Vagina (tissue), 2 donors: Measurements from ENCODE around the gene FRK.

Experiments
- POLR2A ChIP-seq, 2 donors: fragments of 450-650 bp; IDR thresholded peaks; one replicate each; pipeline ENCODE4 v1.6.1; 2017; ENCODE audit warnings: antibody characterized with exemption in 2 of 2, mild to moderate bottlenecking in 2 of 2, moderate library complexity in 2 of 2
- TF ChIP-seq, protein P1 (sequence below), 3 experiments: fragments of 450-650 bp in 2 of 3; fragments of 200-600 bp in 1 of 3; sonication (generic) in 1 of 3; IDR thresholded peaks; one replicate each; pipeline ENCODE4 v1.5.1; 2017 to 2019; ENCODE audit warnings: antibody characterized with exemption in 3 of 3, mild to moderate bottlenecking in 2 of 3, moderate library complexity in 2 of 3

DNA sequence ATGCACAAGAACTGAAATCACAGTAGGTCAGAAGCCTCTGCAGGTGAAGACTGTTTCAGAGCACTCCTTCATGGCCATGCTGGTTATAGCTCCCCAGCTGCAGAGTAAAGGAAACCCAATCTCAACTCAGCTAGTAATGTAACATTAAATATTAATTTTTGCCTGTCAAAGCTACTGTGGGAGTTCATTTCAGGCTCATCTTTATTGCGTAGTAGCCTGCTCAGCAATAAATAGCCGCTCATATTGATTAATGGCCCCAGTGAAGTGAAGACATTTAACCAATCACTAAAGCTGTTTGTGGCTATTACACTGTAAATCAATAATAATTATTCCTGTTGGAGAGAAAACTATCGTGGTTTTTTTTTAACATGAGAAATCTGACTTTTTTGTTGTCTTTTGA is 101.7 kb downstream of the FRK start:
- TF ChIP-seq, protein P1, sequence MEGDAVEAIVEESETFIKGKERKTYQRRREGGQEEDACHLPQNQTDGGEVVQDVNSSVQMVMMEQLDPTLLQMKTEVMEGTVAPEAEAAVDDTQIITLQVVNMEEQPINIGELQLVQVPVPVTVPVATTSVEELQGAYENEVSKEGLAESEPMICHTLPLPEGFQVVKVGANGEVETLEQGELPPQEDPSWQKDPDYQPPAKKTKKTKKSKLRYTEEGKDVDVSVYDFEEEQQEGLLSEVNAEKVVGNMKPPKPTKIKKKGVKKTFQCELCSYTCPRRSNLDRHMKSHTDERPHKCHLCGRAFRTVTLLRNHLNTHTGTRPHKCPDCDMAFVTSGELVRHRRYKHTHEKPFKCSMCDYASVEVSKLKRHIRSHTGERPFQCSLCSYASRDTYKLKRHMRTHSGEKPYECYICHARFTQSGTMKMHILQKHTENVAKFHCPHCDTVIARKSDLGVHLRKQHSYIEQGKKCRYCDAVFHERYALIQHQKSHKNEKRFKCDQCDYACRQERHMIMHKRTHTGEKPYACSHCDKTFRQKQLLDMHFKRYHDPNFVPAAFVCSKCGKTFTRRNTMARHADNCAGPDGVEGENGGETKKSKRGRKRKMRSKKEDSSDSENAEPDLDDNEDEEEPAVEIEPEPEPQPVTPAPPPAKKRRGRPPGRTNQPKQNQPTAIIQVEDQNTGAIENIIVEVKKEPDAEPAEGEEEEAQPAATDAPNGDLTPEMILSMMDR (IDR thresholded peaks at IDR 0.05), result no peak
- TF ChIP-seq POLR2A (IDR thresholded peaks at IDR 0.05), result no peak
